GM19193 (cell line): ENCODE data around the gene GYS1.
A peak's percentile ranks its signal among the peaks of the same experiment; 100 is the strongest.

Experiments used
- POLR2A ChIP-seq: IDR thresholded peaks from 4 replicates; pipeline ENCODE4 v1.6.1; 2011; ENCODE audit not compliant: insufficient read depth, insufficient read length; ENCODE audit errors: extremely low read depth

GYS1 gene

GRCh38 chr19:48955308-48955958 lies 37.7 kb downstream of the GYS1 start:
- no peak for TF ChIP-seq POLR2A

GRCh38 chr19:48954595-48955307 lies 38.4 kb downstream of the GYS1 start, which contains the start of gene BAX:
Gene BAX (plus strand): TSS chr19:48954875. CDS start chr19:48954929, 54 bp downstream.
- peak; percentile 92 for TF ChIP-seq POLR2A

GRCh38 chr19:48953990-48954594 lies 39.0 kb downstream of the GYS1 start:
- TF ChIP-seq POLR2A = no peak

- no peak for TF ChIP-seq POLR2A
Measured at GRCh38 chr19:48953141-48953540, 40.0 kb downstream of the GYS1 start.

- no peak for TF ChIP-seq POLR2A
Measured at GRCh38 chr19:48950830-48951519, 42.1 kb downstream of the GYS1 start.

DNA sequence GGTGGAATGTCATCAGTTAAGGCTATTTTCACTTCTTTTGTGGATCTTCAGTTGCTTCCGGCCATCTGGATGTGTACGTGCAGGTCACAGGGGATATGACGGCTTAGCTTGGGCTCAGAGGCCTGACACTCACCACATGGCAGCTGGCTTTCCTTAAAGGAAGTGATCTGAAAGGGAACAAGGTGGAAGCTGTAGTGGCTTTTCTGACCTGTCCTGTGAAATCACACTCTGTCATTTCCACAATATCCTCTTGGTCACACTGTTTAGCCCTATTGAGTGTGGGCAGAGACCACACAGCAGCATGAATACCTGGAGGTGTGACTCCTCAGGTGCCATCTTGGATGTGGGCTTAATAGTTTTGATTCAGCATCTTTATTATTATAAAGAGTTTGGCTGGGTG lies 43.0 kb downstream of the GYS1 start:
- TF ChIP-seq POLR2A = no peak

- TF ChIP-seq POLR2A = no peak
Measured at GRCh38 chr19:48947258-48947542, 45.9 kb downstream of the GYS1 start.

DNA sequence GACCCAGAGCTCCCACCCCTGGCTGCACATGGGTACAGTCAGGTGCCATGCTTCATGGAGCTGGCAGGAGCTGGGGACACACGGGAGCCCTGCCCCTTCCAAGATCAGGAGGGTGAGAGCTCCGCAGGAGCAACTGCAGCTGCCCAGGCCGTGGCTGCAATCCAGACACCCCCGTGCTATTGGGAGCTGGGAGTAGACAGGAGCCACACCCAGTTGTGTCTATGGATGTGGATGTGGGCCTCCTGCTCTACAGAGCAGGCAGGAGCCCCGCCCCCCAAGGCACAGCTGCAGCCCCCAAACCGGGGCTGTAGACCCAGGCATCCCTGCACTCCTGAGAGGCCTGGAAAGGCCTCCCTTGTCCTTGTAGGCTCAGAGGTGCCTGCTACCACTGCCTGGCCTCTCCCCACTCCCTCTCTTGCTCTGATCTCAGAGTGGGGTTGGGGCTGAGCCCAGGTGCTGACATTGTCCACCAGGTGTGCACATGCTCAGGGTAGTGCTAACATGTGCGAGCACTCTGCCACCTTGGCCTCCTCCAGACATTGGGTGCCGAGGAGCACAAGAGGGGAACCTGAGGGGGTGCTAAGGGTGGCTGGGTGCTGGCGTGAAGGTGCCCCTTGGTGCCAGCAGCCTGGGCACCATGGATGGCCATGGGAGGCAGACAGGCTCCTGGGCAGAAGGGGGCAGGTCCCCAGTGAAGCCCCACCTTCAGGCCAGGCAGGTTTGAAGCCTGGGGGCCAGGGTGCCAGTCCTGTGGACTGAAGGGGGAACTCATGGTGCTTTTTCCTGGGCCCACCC lies 46.4 kb downstream of the GYS1 start:
- TF ChIP-seq POLR2A = no peak

- no peak for TF ChIP-seq POLR2A
Measured at GRCh38 chr19:48945817-48946216, 47.3 kb downstream of the GYS1 start.

DNA sequence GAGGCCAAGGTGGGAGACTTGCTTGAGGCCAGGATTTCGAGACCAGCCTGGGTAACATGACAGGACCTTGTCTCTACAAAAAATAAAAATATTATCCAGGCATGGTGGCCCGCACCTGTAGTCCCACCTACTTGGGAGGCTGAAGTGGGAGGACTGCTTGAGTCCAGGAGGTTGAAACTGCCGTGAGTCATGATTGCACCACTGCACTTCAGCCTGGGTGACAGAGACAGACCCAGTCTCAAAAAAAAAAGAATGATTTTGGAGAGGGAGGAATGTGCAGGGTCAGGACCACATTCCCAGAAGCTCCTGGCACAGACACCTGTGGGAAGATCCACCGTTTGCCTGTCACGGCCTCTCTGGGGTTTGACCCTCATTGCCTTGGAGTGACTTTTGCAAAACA lies 47.7 kb downstream of the GYS1 start:
- no peak for TF ChIP-seq POLR2A

- TF ChIP-seq POLR2A = no peak
Measured at GRCh38 chr19:48943081-48943480, 50.0 kb downstream of the GYS1 start.

DNA sequence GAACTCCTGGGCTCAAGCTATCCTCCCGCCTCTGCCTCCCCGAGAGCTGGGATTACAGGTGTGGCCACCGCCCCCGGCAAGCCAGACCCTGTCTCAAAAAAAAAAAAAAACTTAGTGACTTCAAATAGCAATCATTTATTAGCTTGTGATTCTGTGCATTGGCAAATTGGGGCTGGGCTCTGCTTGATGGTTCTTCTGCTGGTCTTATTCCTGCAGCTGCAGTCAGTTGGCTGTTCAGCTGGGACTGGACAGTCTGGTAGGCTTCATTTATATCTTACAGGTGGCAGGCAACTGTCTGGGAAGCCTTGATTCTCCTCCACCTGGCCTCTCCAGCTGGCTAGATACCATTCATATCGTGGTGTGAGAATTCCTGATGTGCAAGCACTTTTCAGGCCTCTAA lies 52.2 kb downstream of the GYS1 start:
- TF ChIP-seq POLR2A = no peak

DNA sequence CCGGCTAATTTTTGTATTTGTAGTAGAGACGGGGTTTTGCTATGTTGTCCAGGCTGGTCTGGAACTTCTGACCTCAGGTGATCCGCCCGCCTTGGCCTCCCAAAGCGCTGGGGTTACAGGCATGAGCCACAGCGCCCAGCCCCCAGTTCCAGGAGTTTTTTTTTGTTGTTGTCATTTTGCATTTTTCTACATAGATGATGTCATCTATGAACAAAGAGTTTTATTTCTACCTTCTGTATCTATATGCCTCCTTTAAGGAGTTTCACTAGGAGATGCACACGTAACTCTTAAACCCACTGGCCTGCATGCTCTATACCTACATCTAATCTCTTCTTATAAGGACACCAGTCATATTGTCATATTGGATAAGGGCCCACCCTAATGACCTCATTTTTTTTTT lies 54.9 kb downstream of the GYS1 start:
- no peak for TF ChIP-seq POLR2A

- no peak for TF ChIP-seq POLR2A
Measured at GRCh38 chr19:48935864-48936263, 57.2 kb downstream of the GYS1 start.

- TF ChIP-seq POLR2A = no peak
Measured at GRCh38 chr19:48934837-48935236, 58.3 kb downstream of the GYS1 start.
